HCT116 (cell line): ENCODE data around the gene SCGB3A2. TPM values are rescaled to one million over a fixed set of nuclear protein-coding genes. Genes with fewer than 3 reads are reported as not detected.

Experiments
- ATAC-seq: fragments of 200-7000 bp; cut with Tn5 transposase; 2 replicates; pipeline ENCODE4 v1.9.1; 2020; ENCODE audit warnings: mild to moderate bottlenecking, moderate library complexity
- BruUV-seq: library from RNA; stranded (reverse); fragments of 400-500 nt; replicated peaks from 2 replicates; lab custom pipeline; 2021; lab: Mats Ljungman, UMichigan
- CTCF ChIA-PET: fragments of 300-600 bp; sonication (Branson Sonifier 250); formaldehyde crosslinking; loops from one replicate; lab custom pipeline; 2021; ENCODE audit warnings: antibody characterized with exemption; lab: Charles Lee
- POLR2A ChIA-PET: fragments of 300-600, 350-600 bp; sonication (Branson Sonifier 250); formaldehyde crosslinking; loops from one replicate; lab custom pipeline; 2021; ENCODE audit warnings: antibody characterized with exemption; lab: Charles Lee
- RAD21 ChIA-PET, 2 experiments: fragments of 300-600 bp; sonication (Branson Sonifier 250); formaldehyde crosslinking; loops; one replicate each; lab custom pipeline; 2023; ENCODE audit warnings: low total read pairs in 2 of 2; ENCODE audit not compliant: uncharacterized antibody in 2 of 2, unreplicated experiment in 2 of 2, low non-redundant PET in 1 of 2; lab: Charles Lee
- DNase-seq: peaks from one replicate; pipeline ENCODE4 v3.0.0-alpha.2; 2010; ENCODE audit warnings: low read depth, low spot score
- H2AFZ ChIP-seq: fragments of 200-600 bp; shearing (Covaris generic), sonication (generic); 2 replicates; pipeline ENCODE4 v1.6.1; 2017; ENCODE audit warnings: low read depth, mixed run types, mixed read lengths, antibody characterized with exemption, low read length; ENCODE audit not compliant: poor library complexity, severe bottlenecking
- H3K27ac ChIP-seq: 2 replicates; pipeline ENCODE4 v1.5.1; 2012; ENCODE audit warnings: low read depth, low read length
- H3K27me3 ChIP-seq: fragments of 200-600 bp; sonication (generic); 2 replicates; pipeline ENCODE4 v1.6.1; 2016; ENCODE audit warnings: mixed run types, low read length, mixed read lengths; ENCODE audit not compliant: insufficient read depth
- H3K36me3 ChIP-seq, 2 experiments: fragments of 200-500 bp in 1 of 2; fragments of 200-600 bp in 1 of 2; sonication (Bioruptor generic) in 1 of 2; sonication (generic) in 1 of 2; 2 replicates each; pipeline versions ENCODE4 v1.5.1 to v1.6.1; 2014 to 2016; ENCODE audit warnings: low read length in 2 of 2, inconsistent platforms in 1 of 2, mixed read lengths in 1 of 2, mixed run types in 1 of 2; ENCODE audit not compliant: insufficient read depth in 2 of 2, control insufficient read depth in 1 of 2
- H3K4me1 ChIP-seq, 2 experiments: fragments of 200-600 bp in 1 of 2; sonication (generic) in 1 of 2; 2 replicates each; pipeline versions ENCODE4 v1.5.1 to v1.6.1; 2012 to 2017; ENCODE audit warnings: low read length in 2 of 2, inconsistent platforms in 1 of 2, mild to moderate bottlenecking in 1 of 2, mixed read lengths in 1 of 2, mixed run types in 1 of 2, moderate library complexity in 1 of 2; ENCODE audit not compliant: insufficient read depth in 2 of 2, control insufficient read depth in 1 of 2
- H3K4me2 ChIP-seq: fragments of 200-600 bp; sonication (generic); 2 replicates; pipeline ENCODE4 v1.6.1; 2017; ENCODE audit warnings: mixed run types, low read length, mixed read lengths
- H3K4me3 ChIP-seq, 2 experiments: fragments of 200-600 bp in 1 of 2; sonication (generic) in 1 of 2; replicated peaks in 1 of 2; 2 replicates each; pipeline ENCODE4 v1.5.1; 2011 to 2016; ENCODE audit warnings: low read length in 2 of 2, control low read depth in 1 of 2, low read depth in 1 of 2, mild to moderate bottlenecking in 1 of 2, mixed read lengths in 1 of 2, mixed run types in 1 of 2
- H3K79me2 ChIP-seq: fragments of 200-600 bp; sonication (generic); 2 replicates; pipeline ENCODE4 v1.6.1; 2017; ENCODE audit warnings: mild to moderate bottlenecking, mixed run types, low read length, moderate library complexity, mixed read lengths; ENCODE audit not compliant: insufficient read depth
- H3K9ac ChIP-seq: fragments of 200-600 bp; sonication (generic); 2 replicates; pipeline ENCODE4 v1.6.1; 2016; ENCODE audit warnings: low read length, mixed read lengths
- H3K9me2 ChIP-seq: fragments of 200-600 bp; sonication (generic), shearing (Covaris generic); 2 replicates; pipeline ENCODE4 v1.6.1; 2017; ENCODE audit warnings: mixed run types, mild to moderate bottlenecking, moderate library complexity; ENCODE audit not compliant: insufficient read depth
- H3K9me3 ChIP-seq, 2 experiments: fragments of 200-500 bp in 1 of 2; fragments of 200-600 bp in 1 of 2; sonication (Bioruptor generic) in 1 of 2; sonication (generic) in 1 of 2; 2 replicates each; pipeline ENCODE4 v1.6.1; 2014 to 2017; ENCODE audit warnings: low read length in 2 of 2, mixed read lengths in 2 of 2, inconsistent platforms in 1 of 2, low read depth in 1 of 2, mild to moderate bottlenecking in 1 of 2, mixed run types in 1 of 2, moderate library complexity in 1 of 2; ENCODE audit not compliant: control insufficient read depth in 1 of 2, insufficient read depth in 1 of 2
- H4K20me1 ChIP-seq: fragments of 200-600 bp; sonication (generic), shearing (Covaris generic); 2 replicates; pipeline ENCODE4 v1.6.1; 2017; ENCODE audit warnings: mixed run types, mild to moderate bottlenecking, moderate library complexity; ENCODE audit not compliant: insufficient read depth
- CBX3 ChIP-seq: IDR thresholded peaks from 2 replicates; pipeline ENCODE4 v1.6.1; 2012; ENCODE audit warnings: low read depth
- EGR1 ChIP-seq: IDR thresholded peaks from 2 replicates; pipeline ENCODE4 v1.6.1; 2012; ENCODE audit warnings: low read depth
- ELF1 ChIP-seq: IDR thresholded peaks from 2 replicates; pipeline ENCODE4 v1.6.1; 2012; ENCODE audit warnings: low read depth, borderline replicate concordance
- EZH2 ChIP-seq: fragments of 200-600 bp; sonication (generic); IDR thresholded peaks from 2 replicates; pipeline ENCODE4 v1.6.1; 2017; ENCODE audit warnings: antibody characterized with exemption, mixed run types
- EZH2phosphoT487 ChIP-seq: fragments of 200-600 bp; IDR thresholded peaks from 2 replicates; pipeline ENCODE4 v1.6.1; 2018; ENCODE audit warnings: antibody characterized with exemption, borderline replicate concordance
- FOSL1 ChIP-seq: IDR thresholded peaks from 2 replicates; pipeline ENCODE4 v1.6.1; 2012; ENCODE audit warnings: low read depth
- POLR2A ChIP-seq: IDR thresholded peaks from 2 replicates; pipeline ENCODE4 v1.7.0; 2011; ENCODE audit warnings: borderline replicate concordance; ENCODE audit not compliant: insufficient read depth, insufficient read length; ENCODE audit errors: extremely low read depth
- POLR2AphosphoS5 ChIP-seq: IDR thresholded peaks from 2 replicates; pipeline ENCODE4 v1.6.1; 2011; ENCODE audit warnings: mild to moderate bottlenecking, low read depth, low read length, moderate library complexity
- RAD21 ChIP-seq: IDR thresholded peaks from 2 replicates; pipeline ENCODE4 v1.6.1; 2012; ENCODE audit warnings: low read depth, mild to moderate bottlenecking
- SP1 ChIP-seq: IDR thresholded peaks from 2 replicates; pipeline ENCODE4 v1.6.1; 2012; ENCODE audit warnings: low read depth
- SRF ChIP-seq: IDR thresholded peaks from 2 replicates; pipeline ENCODE4 v1.6.1; 2012; ENCODE audit warnings: low read depth
- TCF7L2 ChIP-seq: IDR thresholded peaks from 2 replicates; pipeline ENCODE4 v1.7.0; 2011; ENCODE audit warnings: borderline replicate concordance, inconsistent platforms; ENCODE audit not compliant: insufficient read depth, insufficient read length; ENCODE audit errors: extremely low read depth
- ZNF274 ChIP-seq: fragments of 200-500 bp; sonication (Bioruptor generic); IDR thresholded peaks from 2 replicates; pipeline ENCODE4 v1.6.1; 2014; ENCODE audit warnings: mild to moderate bottlenecking, low read depth, low read length, inconsistent platforms
- intact Hi-C: fragments of 100-400 bp; cut with micrococcal nuclease; formaldehyde crosslinking; loops from 2 replicates; pipeline ENCODE4 v1.10.0; 2022
- total RNA-seq: library from RNA; stranded (reverse); gene quantifications from one replicate; pipeline ENCODE4 v1.2.1, GENCODE V29; 2021; ENCODE audit not compliant: unreplicated experiment
- TF ChIP-seq, protein P1 (sequence below): IDR thresholded peaks from 2 replicates; pipeline ENCODE4 v1.6.1; 2011; ENCODE audit warnings: mild to moderate bottlenecking, low read length, moderate library complexity; ENCODE audit not compliant: insufficient replicate concordance; ENCODE audit errors: extremely low read depth
- TF ChIP-seq, protein P2 (sequence below): IDR thresholded peaks from 2 replicates; pipeline ENCODE4 v1.6.1; 2012
- TF ChIP-seq, protein P3 (sequence below): IDR thresholded peaks from 2 replicates; pipeline ENCODE4 v1.6.1; 2012; ENCODE audit warnings: low read depth
- TF ChIP-seq, protein P4 (sequence below): IDR thresholded peaks from 2 replicates; pipeline ENCODE4 v1.6.1; 2012

Gene SCGB3A2
- total RNA-seq, 1 experiment from 2014 or later: not detected

DNA sequence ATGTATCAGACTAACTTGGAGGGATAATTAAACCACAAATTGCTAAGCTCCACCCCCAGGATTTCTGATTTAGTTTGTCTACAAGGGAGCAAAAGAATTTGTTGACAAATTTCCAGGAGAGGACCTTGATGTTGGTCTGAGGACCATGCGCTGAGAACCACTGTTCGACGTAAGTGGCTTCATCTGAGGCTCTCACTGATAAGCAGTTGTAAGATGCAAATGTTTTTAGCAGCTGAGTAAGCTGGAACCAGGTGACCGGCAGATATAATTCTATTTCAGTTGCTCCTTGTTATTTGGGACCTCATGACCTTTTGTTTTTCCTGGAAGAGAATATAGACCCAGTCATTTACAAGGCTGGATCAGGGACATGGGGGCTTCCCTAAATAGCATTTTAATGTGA, 32.9 kb upstream of the SCGB3A2 start:
- no TSS peak for BruUV-seq
- H3K9ac ChIP-seq: no peak overlapping the region
- no peaks in the 10 kb centered on the region for H3K9me2 ChIP-seq
- no peak overlapping the region for H3K27ac ChIP-seq
- intact Hi-C loops: no loop called here
- DNase-seq (no peak), ATAC-seq (no peak)
- CTCF ChIA-PET: no interaction called here
- H2AFZ ChIP-seq: no peak overlapping the region
- no peak overlapping the region for H3K4me2 ChIP-seq
- no peaks in the 10 kb centered on the region for H4K20me1 ChIP-seq
- RAD21 ChIA-PET: no interaction called here
- no peaks in the 10 kb centered on the region for H3K79me2 ChIP-seq
- no peaks in the 10 kb centered on the region for H3K4me1 ChIP-seq
- no peak overlapping the region for H3K4me3 ChIP-seq
- no peaks in the 10 kb centered on the region for H3K9me3 ChIP-seq
- no peaks in the 10 kb centered on the region for H3K36me3 ChIP-seq
- POLR2A ChIA-PET: no interaction called here
- no peak for TF ChIP-seq ZNF274
- TF ChIP-seq, protein P1, sequence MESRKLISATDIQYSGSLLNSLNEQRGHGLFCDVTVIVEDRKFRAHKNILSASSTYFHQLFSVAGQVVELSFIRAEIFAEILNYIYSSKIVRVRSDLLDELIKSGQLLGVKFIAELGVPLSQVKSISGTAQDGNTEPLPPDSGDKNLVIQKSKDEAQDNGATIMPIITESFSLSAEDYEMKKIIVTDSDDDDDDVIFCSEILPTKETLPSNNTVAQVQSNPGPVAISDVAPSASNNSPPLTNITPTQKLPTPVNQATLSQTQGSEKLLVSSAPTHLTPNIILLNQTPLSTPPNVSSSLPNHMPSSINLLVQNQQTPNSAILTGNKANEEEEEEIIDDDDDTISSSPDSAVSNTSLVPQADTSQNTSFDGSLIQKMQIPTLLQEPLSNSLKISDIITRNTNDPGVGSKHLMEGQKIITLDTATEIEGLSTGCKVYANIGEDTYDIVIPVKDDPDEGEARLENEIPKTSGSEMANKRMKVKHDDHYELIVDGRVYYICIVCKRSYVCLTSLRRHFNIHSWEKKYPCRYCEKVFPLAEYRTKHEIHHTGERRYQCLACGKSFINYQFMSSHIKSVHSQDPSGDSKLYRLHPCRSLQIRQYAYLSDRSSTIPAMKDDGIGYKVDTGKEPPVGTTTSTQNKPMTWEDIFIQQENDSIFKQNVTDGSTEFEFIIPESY: no peak
- TF ChIP-seq, protein P2, sequence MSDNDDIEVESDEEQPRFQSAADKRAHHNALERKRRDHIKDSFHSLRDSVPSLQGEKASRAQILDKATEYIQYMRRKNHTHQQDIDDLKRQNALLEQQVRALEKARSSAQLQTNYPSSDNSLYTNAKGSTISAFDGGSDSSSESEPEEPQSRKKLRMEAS: no peak
- TF ChIP-seq EZH2: no peak
- TF ChIP-seq, protein P3, sequence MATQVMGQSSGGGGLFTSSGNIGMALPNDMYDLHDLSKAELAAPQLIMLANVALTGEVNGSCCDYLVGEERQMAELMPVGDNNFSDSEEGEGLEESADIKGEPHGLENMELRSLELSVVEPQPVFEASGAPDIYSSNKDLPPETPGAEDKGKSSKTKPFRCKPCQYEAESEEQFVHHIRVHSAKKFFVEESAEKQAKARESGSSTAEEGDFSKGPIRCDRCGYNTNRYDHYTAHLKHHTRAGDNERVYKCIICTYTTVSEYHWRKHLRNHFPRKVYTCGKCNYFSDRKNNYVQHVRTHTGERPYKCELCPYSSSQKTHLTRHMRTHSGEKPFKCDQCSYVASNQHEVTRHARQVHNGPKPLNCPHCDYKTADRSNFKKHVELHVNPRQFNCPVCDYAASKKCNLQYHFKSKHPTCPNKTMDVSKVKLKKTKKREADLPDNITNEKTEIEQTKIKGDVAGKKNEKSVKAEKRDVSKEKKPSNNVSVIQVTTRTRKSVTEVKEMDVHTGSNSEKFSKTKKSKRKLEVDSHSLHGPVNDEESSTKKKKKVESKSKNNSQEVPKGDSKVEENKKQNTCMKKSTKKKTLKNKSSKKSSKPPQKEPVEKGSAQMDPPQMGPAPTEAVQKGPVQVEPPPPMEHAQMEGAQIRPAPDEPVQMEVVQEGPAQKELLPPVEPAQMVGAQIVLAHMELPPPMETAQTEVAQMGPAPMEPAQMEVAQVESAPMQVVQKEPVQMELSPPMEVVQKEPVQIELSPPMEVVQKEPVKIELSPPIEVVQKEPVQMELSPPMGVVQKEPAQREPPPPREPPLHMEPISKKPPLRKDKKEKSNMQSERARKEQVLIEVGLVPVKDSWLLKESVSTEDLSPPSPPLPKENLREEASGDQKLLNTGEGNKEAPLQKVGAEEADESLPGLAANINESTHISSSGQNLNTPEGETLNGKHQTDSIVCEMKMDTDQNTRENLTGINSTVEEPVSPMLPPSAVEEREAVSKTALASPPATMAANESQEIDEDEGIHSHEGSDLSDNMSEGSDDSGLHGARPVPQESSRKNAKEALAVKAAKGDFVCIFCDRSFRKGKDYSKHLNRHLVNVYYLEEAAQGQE: no peak
- no peak for TF ChIP-seq SP1
- no peak for TF ChIP-seq POLR2A
- TF ChIP-seq EZH2phosphoT487: no peak
- no peak for TF ChIP-seq TCF7L2
- no peak for TF ChIP-seq POLR2AphosphoS5
- TF ChIP-seq FOSL1: no peak
- TF ChIP-seq ELF1: no peak
- no peak for TF ChIP-seq CBX3
- no peak for TF ChIP-seq RAD21
- TF ChIP-seq SRF: no peak
- TF ChIP-seq, protein P4, sequence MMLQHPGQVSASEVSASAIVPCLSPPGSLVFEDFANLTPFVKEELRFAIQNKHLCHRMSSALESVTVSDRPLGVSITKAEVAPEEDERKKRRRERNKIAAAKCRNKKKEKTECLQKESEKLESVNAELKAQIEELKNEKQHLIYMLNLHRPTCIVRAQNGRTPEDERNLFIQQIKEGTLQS: no peak
- no peak for TF ChIP-seq EGR1
- peaks cover 6% of the 10 kb centered on the region; the same call in 1 of the 2 replicates for H3K27me3 ChIP-seq
